HCT116 (cell line): Measurements from ENCODE around the gene NTNG1. TPM values are rescaled to one million over a fixed set of nuclear protein-coding genes. Genes with fewer than 3 reads are reported as not detected.

Experiments
- ATAC-seq: fragments of 200-7000 bp; cut with Tn5 transposase; 2 replicates; pipeline ENCODE4 v1.9.1; 2020; ENCODE audit warnings: mild to moderate bottlenecking, moderate library complexity
- BruUV-seq: library from RNA; stranded (reverse); fragments of 400-500 nt; replicated peaks from 2 replicates; lab custom pipeline; 2021; lab: Mats Ljungman, UMichigan
- CTCF ChIA-PET: fragments of 300-600 bp; sonication (Branson Sonifier 250); formaldehyde crosslinking; loops from one replicate; lab custom pipeline; 2021; ENCODE audit warnings: antibody characterized with exemption; lab: Charles Lee
- POLR2A ChIA-PET: fragments of 300-600, 350-600 bp; sonication (Branson Sonifier 250); formaldehyde crosslinking; loops from one replicate; lab custom pipeline; 2021; ENCODE audit warnings: antibody characterized with exemption; lab: Charles Lee
- RAD21 ChIA-PET, 2 experiments: fragments of 300-600 bp; sonication (Branson Sonifier 250); formaldehyde crosslinking; loops; one replicate each; lab custom pipeline; 2023; ENCODE audit warnings: low total read pairs in 2 of 2; ENCODE audit not compliant: uncharacterized antibody in 2 of 2, unreplicated experiment in 2 of 2, low non-redundant PET in 1 of 2; lab: Charles Lee
- DNase-seq: peaks from one replicate; pipeline ENCODE4 v3.0.0-alpha.2; 2010; ENCODE audit warnings: low read depth, low spot score
- H2AFZ ChIP-seq: fragments of 200-600 bp; shearing (Covaris generic), sonication (generic); 2 replicates; pipeline ENCODE4 v1.6.1; 2017; ENCODE audit warnings: low read depth, mixed run types, mixed read lengths, antibody characterized with exemption, low read length; ENCODE audit not compliant: poor library complexity, severe bottlenecking
- H3K27ac ChIP-seq: 2 replicates; pipeline ENCODE4 v1.5.1; 2012; ENCODE audit warnings: low read depth, low read length
- H3K27me3 ChIP-seq: fragments of 200-600 bp; sonication (generic); 2 replicates; pipeline ENCODE4 v1.6.1; 2016; ENCODE audit warnings: mixed run types, low read length, mixed read lengths; ENCODE audit not compliant: insufficient read depth
- H3K36me3 ChIP-seq, 2 experiments: fragments of 200-500 bp in 1 of 2; fragments of 200-600 bp in 1 of 2; sonication (Bioruptor generic) in 1 of 2; sonication (generic) in 1 of 2; 2 replicates each; pipeline versions ENCODE4 v1.5.1 to v1.6.1; 2014 to 2016; ENCODE audit warnings: low read length in 2 of 2, inconsistent platforms in 1 of 2, mixed read lengths in 1 of 2, mixed run types in 1 of 2; ENCODE audit not compliant: insufficient read depth in 2 of 2, control insufficient read depth in 1 of 2
- H3K4me1 ChIP-seq, 2 experiments: fragments of 200-600 bp in 1 of 2; sonication (generic) in 1 of 2; 2 replicates each; pipeline versions ENCODE4 v1.5.1 to v1.6.1; 2012 to 2017; ENCODE audit warnings: low read length in 2 of 2, inconsistent platforms in 1 of 2, mild to moderate bottlenecking in 1 of 2, mixed read lengths in 1 of 2, mixed run types in 1 of 2, moderate library complexity in 1 of 2; ENCODE audit not compliant: insufficient read depth in 2 of 2, control insufficient read depth in 1 of 2
- H3K4me2 ChIP-seq: fragments of 200-600 bp; sonication (generic); 2 replicates; pipeline ENCODE4 v1.6.1; 2017; ENCODE audit warnings: mixed run types, low read length, mixed read lengths
- H3K4me3 ChIP-seq, 2 experiments: fragments of 200-600 bp in 1 of 2; sonication (generic) in 1 of 2; replicated peaks in 1 of 2; 2 replicates each; pipeline ENCODE4 v1.5.1; 2011 to 2016; ENCODE audit warnings: low read length in 2 of 2, control low read depth in 1 of 2, low read depth in 1 of 2, mild to moderate bottlenecking in 1 of 2, mixed read lengths in 1 of 2, mixed run types in 1 of 2
- H3K79me2 ChIP-seq: fragments of 200-600 bp; sonication (generic); 2 replicates; pipeline ENCODE4 v1.6.1; 2017; ENCODE audit warnings: mild to moderate bottlenecking, mixed run types, low read length, moderate library complexity, mixed read lengths; ENCODE audit not compliant: insufficient read depth
- H3K9ac ChIP-seq: fragments of 200-600 bp; sonication (generic); 2 replicates; pipeline ENCODE4 v1.6.1; 2016; ENCODE audit warnings: low read length, mixed read lengths
- H3K9me2 ChIP-seq: fragments of 200-600 bp; sonication (generic), shearing (Covaris generic); 2 replicates; pipeline ENCODE4 v1.6.1; 2017; ENCODE audit warnings: mixed run types, mild to moderate bottlenecking, moderate library complexity; ENCODE audit not compliant: insufficient read depth
- H3K9me3 ChIP-seq, 2 experiments: fragments of 200-500 bp in 1 of 2; fragments of 200-600 bp in 1 of 2; sonication (Bioruptor generic) in 1 of 2; sonication (generic) in 1 of 2; 2 replicates each; pipeline ENCODE4 v1.6.1; 2014 to 2017; ENCODE audit warnings: low read length in 2 of 2, mixed read lengths in 2 of 2, inconsistent platforms in 1 of 2, low read depth in 1 of 2, mild to moderate bottlenecking in 1 of 2, mixed run types in 1 of 2, moderate library complexity in 1 of 2; ENCODE audit not compliant: control insufficient read depth in 1 of 2, insufficient read depth in 1 of 2
- H4K20me1 ChIP-seq: fragments of 200-600 bp; sonication (generic), shearing (Covaris generic); 2 replicates; pipeline ENCODE4 v1.6.1; 2017; ENCODE audit warnings: mixed run types, mild to moderate bottlenecking, moderate library complexity; ENCODE audit not compliant: insufficient read depth
- CEBPB ChIP-seq: IDR thresholded peaks from 2 replicates; pipeline ENCODE4 v1.6.1; 2012; ENCODE audit warnings: low read depth
- CTCF ChIP-seq, 3 experiments: fragments of 200-600 bp in 1 of 3; sonication (generic) in 1 of 3; IDR thresholded peaks in 2 of 3; conservative IDR thresholded peaks in 1 of 3; 2 replicates each; pipeline ENCODE4 v1.5.1; 2012 to 2017; ENCODE audit warnings: low read depth in 2 of 3, low read length in 2 of 3, antibody characterized with exemption in 1 of 3, borderline replicate concordance in 1 of 3, control low read depth in 1 of 3, mild to moderate bottlenecking in 1 of 3, mixed read lengths in 1 of 3, mixed run types in 1 of 3, moderate library complexity in 1 of 3; ENCODE audit not compliant: insufficient read depth in 1 of 3
- ELF1 ChIP-seq: IDR thresholded peaks from 2 replicates; pipeline ENCODE4 v1.6.1; 2012; ENCODE audit warnings: low read depth, borderline replicate concordance
- EZH2 ChIP-seq: fragments of 200-600 bp; sonication (generic); IDR thresholded peaks from 2 replicates; pipeline ENCODE4 v1.6.1; 2017; ENCODE audit warnings: antibody characterized with exemption, mixed run types
- EZH2phosphoT487 ChIP-seq: fragments of 200-600 bp; IDR thresholded peaks from 2 replicates; pipeline ENCODE4 v1.6.1; 2018; ENCODE audit warnings: antibody characterized with exemption, borderline replicate concordance
- FOSL1 ChIP-seq: IDR thresholded peaks from 2 replicates; pipeline ENCODE4 v1.6.1; 2012; ENCODE audit warnings: low read depth
- JUND ChIP-seq: IDR thresholded peaks from 2 replicates; pipeline ENCODE4 v1.6.1; 2012
- POLR2A ChIP-seq: IDR thresholded peaks from 2 replicates; pipeline ENCODE4 v1.7.0; 2011; ENCODE audit warnings: borderline replicate concordance; ENCODE audit not compliant: insufficient read depth, insufficient read length; ENCODE audit errors: extremely low read depth
- POLR2AphosphoS5 ChIP-seq: IDR thresholded peaks from 2 replicates; pipeline ENCODE4 v1.6.1; 2011; ENCODE audit warnings: mild to moderate bottlenecking, low read depth, low read length, moderate library complexity
- RAD21 ChIP-seq: IDR thresholded peaks from 2 replicates; pipeline ENCODE4 v1.6.1; 2012; ENCODE audit warnings: low read depth, mild to moderate bottlenecking
- REST ChIP-seq: IDR thresholded peaks from 2 replicates; pipeline ENCODE4 v1.6.1; 2012; ENCODE audit warnings: low read depth
- SIN3A ChIP-seq: IDR thresholded peaks from 2 replicates; pipeline ENCODE4 v1.6.1; 2012; ENCODE audit warnings: low read depth
- SP1 ChIP-seq: IDR thresholded peaks from 2 replicates; pipeline ENCODE4 v1.6.1; 2012; ENCODE audit warnings: low read depth
- TCF7L2 ChIP-seq: IDR thresholded peaks from 2 replicates; pipeline ENCODE4 v1.7.0; 2011; ENCODE audit warnings: borderline replicate concordance, inconsistent platforms; ENCODE audit not compliant: insufficient read depth, insufficient read length; ENCODE audit errors: extremely low read depth
- YY1 ChIP-seq: IDR thresholded peaks from 2 replicates; pipeline ENCODE4 v1.6.1; 2011; ENCODE audit warnings: low read length, low read depth, moderate library complexity, mild to moderate bottlenecking; ENCODE audit not compliant: insufficient replicate concordance; ENCODE audit errors: extremely low read depth
- intact Hi-C: fragments of 100-400 bp; cut with micrococcal nuclease; formaldehyde crosslinking; loops from 2 replicates; pipeline ENCODE4 v1.10.0; 2022
- total RNA-seq: library from RNA; stranded (reverse); gene quantifications from one replicate; pipeline ENCODE4 v1.2.1, GENCODE V29; 2021; ENCODE audit not compliant: unreplicated experiment

The NTNG1 gene
- total RNA-seq, 1 experiment from 2014 or later: not detected

DNA sequence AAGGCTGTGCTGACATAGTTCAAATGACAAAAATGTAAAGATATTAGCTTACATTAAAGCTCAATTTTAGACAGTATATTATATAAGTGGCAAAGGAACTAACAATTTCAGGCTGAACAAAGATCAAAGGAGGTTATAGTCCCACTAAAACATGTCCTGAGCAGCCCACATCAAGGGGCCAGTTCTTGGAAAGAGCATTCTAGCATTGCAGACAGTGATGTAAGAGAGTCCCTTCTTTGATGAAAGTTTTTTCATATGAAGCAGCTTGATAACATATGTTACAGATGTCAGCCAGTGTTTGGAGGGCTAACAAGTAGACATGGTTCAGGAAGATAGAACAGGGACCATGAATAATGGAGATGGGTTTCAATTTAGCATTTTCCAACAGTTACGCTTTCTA, 301.7 kb downstream of the NTNG1 start:
- ChIA-PET RAD21 (no interaction called here), CTCF (no interaction called here), POLR2A (no interaction called here)
- intact Hi-C loops: no loop called here
- BruUV-seq: no TSS peak
- peaks cover 0 to 19% of the 10 kb centered on the region in 2 experiments; a peak in 2 of 4 replicates for H3K9me3 ChIP-seq
- H2AFZ ChIP-seq: no peak overlapping the region
- H4K20me1 ChIP-seq: no peaks in the 10 kb centered on the region
- H3K4me1 ChIP-seq: no peaks in the 10 kb centered on the region
- no peaks in the 10 kb centered on the region for H3K9me2 ChIP-seq
- H3K9ac ChIP-seq: no peak overlapping the region
- H3K36me3 ChIP-seq: no peaks in the 10 kb centered on the region
- no peak for ATAC-seq
- H3K27ac ChIP-seq: no peak overlapping the region
- no peak for DNase-seq
- no peak overlapping the region for H3K4me3 ChIP-seq
- no peak overlapping the region for H3K4me2 ChIP-seq
- H3K79me2 ChIP-seq: no peaks in the 10 kb centered on the region
- no peaks in the 10 kb centered on the region for H3K27me3 ChIP-seq
- TF ChIP-seq RAD21 (no peak), TCF7L2 (no peak), EZH2phosphoT487 (no peak), CEBPB (no peak), JUND (no peak), FOSL1 (no peak), SP1 (no peak), POLR2A (no peak), SIN3A (no peak)
- TF ChIP-seq, all 23 proteins: peak for 0

DNA sequence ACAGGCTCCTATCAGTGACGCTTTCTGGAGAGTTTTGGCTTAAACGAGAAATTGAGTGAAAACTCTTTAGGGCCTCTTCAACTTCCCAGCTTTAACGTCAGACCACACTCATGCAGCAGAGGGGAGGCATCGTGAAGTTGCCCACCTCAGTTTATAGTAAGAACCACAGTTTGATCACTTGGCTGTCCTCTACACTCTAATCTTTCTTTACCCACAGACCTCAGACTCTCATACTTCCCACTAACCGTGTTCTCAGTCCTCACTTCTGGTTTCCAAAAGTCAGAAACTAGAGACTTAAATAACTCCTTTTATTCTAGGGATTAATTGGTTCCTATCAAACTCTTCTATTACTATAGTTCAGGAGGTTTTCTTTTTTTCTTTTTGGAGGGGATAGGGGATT, 302.2 kb downstream of the NTNG1 start:
- Histone ChIP-seq H3K9ac (no peak overlapping the region), H3K9me2 (no peaks in the 10 kb centered on the region), H3K4me2 (no peak overlapping the region), H3K27me3 (no peaks in the 10 kb centered on the region), H4K20me1 (no peaks in the 10 kb centered on the region), H3K4me1 (no peaks in the 10 kb centered on the region), H3K79me2 (no peaks in the 10 kb centered on the region), H3K36me3 (no peaks in the 10 kb centered on the region), H3K9me3 (peaks cover 0 to 19% of the 10 kb centered on the region in 2 experiments; a peak in 2 of 4 replicates), H2AFZ (no peak overlapping the region), H3K27ac (no peak overlapping the region), H3K4me3 (no peak overlapping the region)
- DNase-seq (no peak), ATAC-seq (no peak)
- TF ChIP-seq REST (no peak), EZH2phosphoT487 (no peak), EZH2 (no peak), JUND (no peak), ELF1 (no peak), TCF7L2 (no peak), CTCF (IDR thresholded peaks at IDR 0.05 in 2 of 3, conservative IDR thresholded peaks at IDR 0.05 in 1 of 3; ENCODE audit: borderline replicate concordance in 1 of 3, insufficient read depth in 1 of 3, low read depth in 2 of 3, low read length in 2 of 3) (no peak), RAD21 (no peak), YY1 (no peak), POLR2AphosphoS5 (no peak)
- no TSS peak for BruUV-seq
- ChIA-PET RAD21 (no interaction called here), CTCF (no interaction called here), POLR2A (no interaction called here)
- intact Hi-C loops: no loop called here
